Measurements from ENCODE around the gene ADARB2.

Gene ADARB2

GRCh38 chr10:1409392-1409791, 327.9 kb downstream of the ADARB2 start:
- no peak overlapping the region for H2AFZ ChIP-seq (ENCODE audit: low read depth)
- no peak overlapping the region for H3K9ac ChIP-seq
- TF ChIP-seq CTCF (conservative IDR thresholded peaks at IDR 0.05; ENCODE audit: low read depth, low read length) = no peak
- no peaks in the 10 kb centered on the region for H3K36me3 ChIP-seq (ENCODE audit: insufficient read depth)
- H3K4me2 ChIP-seq = no peak overlapping the region
- no peak overlapping the region for H3K27ac ChIP-seq
- H3K4me3 ChIP-seq (IDR thresholded peaks at IDR 0.05; ENCODE audit: insufficient read depth, low read depth, low read length) = no peak overlapping the region
- no peaks in the 10 kb centered on the region for H4K20me1 ChIP-seq (ENCODE audit: insufficient read depth)
- H3K79me2 ChIP-seq (ENCODE audit: insufficient read depth, low read depth) = no peaks in the 10 kb centered on the region
- H3K27me3 ChIP-seq (ENCODE audit: insufficient read depth, low read depth) = no peaks in the 10 kb centered on the region
- no peaks in the 10 kb centered on the region for H3K4me1 ChIP-seq (ENCODE audit: low read depth, poor library complexity, severe bottlenecking)

GRCh38 chr10:1408651-1409367, 328.5 kb downstream of the ADARB2 start:
- no peaks in the 10 kb centered on the region for H3K79me2 ChIP-seq (ENCODE audit: insufficient read depth, low read depth)
- no peaks in the 10 kb centered on the region for H4K20me1 ChIP-seq (ENCODE audit: insufficient read depth)
- TF ChIP-seq CTCF (conservative IDR thresholded peaks at IDR 0.05; ENCODE audit: low read depth, low read length) = no peak
- H2AFZ ChIP-seq (ENCODE audit: low read depth) = no peak overlapping the region
- H3K27me3 ChIP-seq (ENCODE audit: insufficient read depth, low read depth) = no peaks in the 10 kb centered on the region
- H3K27ac ChIP-seq = no peak overlapping the region
- H3K4me2 ChIP-seq = no peak overlapping the region
- H3K4me3 ChIP-seq (IDR thresholded peaks at IDR 0.05; ENCODE audit: insufficient read depth, low read depth, low read length) = no peak overlapping the region
- no peaks in the 10 kb centered on the region for H3K4me1 ChIP-seq (ENCODE audit: low read depth, poor library complexity, severe bottlenecking)
- no peaks in the 10 kb centered on the region for H3K36me3 ChIP-seq (ENCODE audit: insufficient read depth)
- H3K9ac ChIP-seq = no peak overlapping the region

- Histone ChIP-seq H3K27ac (no peak overlapping the region), H3K79me2 (ENCODE audit: insufficient read depth, low read depth) (no peaks in the 10 kb centered on the region), H3K9ac (no peak overlapping the region), H3K36me3 (ENCODE audit: insufficient read depth) (no peaks in the 10 kb centered on the region), H3K4me3 (IDR thresholded peaks at IDR 0.05; ENCODE audit: insufficient read depth, low read depth, low read length) (no peak overlapping the region), H3K27me3 (ENCODE audit: insufficient read depth, low read depth) (no peaks in the 10 kb centered on the region), H3K4me2 (no peak overlapping the region), H2AFZ (ENCODE audit: low read depth) (no peak overlapping the region), H3K4me1 (ENCODE audit: low read depth, poor library complexity, severe bottlenecking) (no peaks in the 10 kb centered on the region), H4K20me1 (ENCODE audit: insufficient read depth) (no peaks in the 10 kb centered on the region)
- TF ChIP-seq CTCF (conservative IDR thresholded peaks at IDR 0.05; ENCODE audit: low read depth, low read length) = no peak
These were observed 330.1 kb downstream of the ADARB2 start for GRCh38 chr10:1406967-1407945.

- H3K27me3 ChIP-seq (ENCODE audit: insufficient read depth, low read depth) = no peaks in the 10 kb centered on the region
- H3K4me2 ChIP-seq = no peak overlapping the region
- H2AFZ ChIP-seq (ENCODE audit: low read depth) = no peak overlapping the region
- H3K4me3 ChIP-seq (IDR thresholded peaks at IDR 0.05; ENCODE audit: insufficient read depth, low read depth, low read length) = no peak overlapping the region
- no peaks in the 10 kb centered on the region for H4K20me1 ChIP-seq (ENCODE audit: insufficient read depth)
- no peaks in the 10 kb centered on the region for H3K36me3 ChIP-seq (ENCODE audit: insufficient read depth)
- no peaks in the 10 kb centered on the region for H3K4me1 ChIP-seq (ENCODE audit: low read depth, poor library complexity, severe bottlenecking)
- H3K9ac ChIP-seq = no peak overlapping the region
- H3K79me2 ChIP-seq (ENCODE audit: insufficient read depth, low read depth) = no peaks in the 10 kb centered on the region
- TF ChIP-seq CTCF (conservative IDR thresholded peaks at IDR 0.05; ENCODE audit: low read depth, low read length) = no peak
- H3K27ac ChIP-seq = no peak overlapping the region
These were observed 331.0 kb downstream of the ADARB2 start for GRCh38 chr10:1406132-1406966.
